HepG2 (cell line): Measurements from ENCODE around the gene PLA2G4D. TPM values are rescaled to one million over a fixed set of nuclear protein-coding genes. Genes with fewer than 3 reads are reported as not detected.
A peak's percentile ranks its signal among the peaks of the same experiment; 100 is the strongest.

Experiments
- CCAR2 ChIP-seq: fragments of 200-400 bp; formaldehyde crosslinking; optimal IDR thresholded peaks from 2 replicates; pipeline ENCODE3; 2018; ENCODE audit warnings: low read depth, mild to moderate bottlenecking, low read length, moderate library complexity
- HOXA3 ChIP-seq: sonication (generic); formaldehyde crosslinking; IDR thresholded peaks from 2 replicates; pipeline ENCODE4 v1.5.0; 2020; ENCODE audit warnings: missing genetic modification reagents
- MLLT10 ChIP-seq: sonication (generic); formaldehyde crosslinking; IDR thresholded peaks from 2 replicates; pipeline ENCODE4 v1.4.0; 2020; ENCODE audit warnings: missing genetic modification reagents
- MNT ChIP-seq: fragments of 450-650 bp; IDR thresholded peaks from 2 replicates; pipeline ENCODE4 v1.6.1; 2016
- MTF2 ChIP-seq: sonication (generic); formaldehyde crosslinking; IDR thresholded peaks from 2 replicates; pipeline ENCODE4 v1.5.0; 2020; ENCODE audit warnings: missing genetic modification reagents, borderline replicate concordance
- MXD4 ChIP-seq: IDR thresholded peaks from 2 replicates; pipeline ENCODE4 v1.6.1; 2016; ENCODE audit warnings: mild to moderate bottlenecking, missing biosample characterization, missing genetic modification reagents
- PHF21A ChIP-seq: sonication (generic); formaldehyde crosslinking; IDR thresholded peaks from 2 replicates; pipeline ENCODE4 v1.5.0; 2020; ENCODE audit warnings: mild to moderate bottlenecking, missing genetic modification reagents
- PHF5A ChIP-seq: IDR thresholded peaks from one replicate; pipeline ENCODE4 v1.6.1; 2018; ENCODE audit warnings: low read depth, missing genetic modification reagents; ENCODE audit not compliant: unreplicated experiment
- POGK ChIP-seq: sonication (generic); formaldehyde crosslinking; conservative IDR thresholded peaks from 2 replicates; pipeline ENCODE4 v1.8.0; 2022; ENCODE audit warnings: mild to moderate bottlenecking, moderate library complexity, missing genetic modification reagents
- RARA ChIP-seq: IDR thresholded peaks from 2 replicates; pipeline ENCODE4 v1.6.1; 2016; ENCODE audit warnings: missing genetic modification reagents, missing compliant biosample characterization
- RXRB ChIP-seq: IDR thresholded peaks from 2 replicates; pipeline ENCODE4 v1.6.1; 2016; ENCODE audit warnings: borderline replicate concordance, missing genetic modification reagents, missing compliant biosample characterization
- SCMH1 ChIP-seq: sonication (generic); formaldehyde crosslinking; IDR thresholded peaks from 2 replicates; pipeline ENCODE4 v1.9.0; 2021; ENCODE audit warnings: missing genetic modification reagents, mild to moderate bottlenecking, borderline replicate concordance
- SMAD3 ChIP-seq: sonication (generic); formaldehyde crosslinking; IDR thresholded peaks from 2 replicates; pipeline ENCODE4 v1.4.0; 2020; ENCODE audit warnings: missing genetic modification reagents
- TCF7L2 ChIP-seq: IDR thresholded peaks from 2 replicates; pipeline ENCODE4 v1.6.1; 2011; ENCODE audit warnings: mild to moderate bottlenecking, low read depth, low read length, moderate library complexity
- XRCC5 ChIP-seq: fragments of 200-400 bp; formaldehyde crosslinking; optimal IDR thresholded peaks from 2 replicates; pipeline ENCODE3; 2017; ENCODE audit warnings: mild to moderate bottlenecking, low read length
- ZMYM4 ChIP-seq: sonication (generic); formaldehyde crosslinking; IDR thresholded peaks from 2 replicates; pipeline ENCODE4 v1.8.1; 2023; ENCODE audit warnings: mild to moderate bottlenecking, missing genetic modification reagents
- ZNF138 ChIP-seq: sonication (generic); formaldehyde crosslinking; IDR thresholded peaks from 2 replicates; pipeline ENCODE4 v1.5.0; 2020; ENCODE audit warnings: mild to moderate bottlenecking, low read depth, missing genetic modification reagents
- ZNF296 ChIP-seq: sonication (generic); formaldehyde crosslinking; conservative IDR thresholded peaks from 2 replicates; pipeline ENCODE4 v1.5.0; 2020; ENCODE audit warnings: mild to moderate bottlenecking, missing genetic modification reagents
- ZNF317 ChIP-seq: sonication (generic); formaldehyde crosslinking; IDR thresholded peaks from 2 replicates; pipeline ENCODE4 v1.5.0; 2020; ENCODE audit warnings: mild to moderate bottlenecking, missing genetic modification reagents
- ZNF432 ChIP-seq: sonication (generic); formaldehyde crosslinking; IDR thresholded peaks from 2 replicates; pipeline ENCODE4 v1.5.0; 2020; ENCODE audit warnings: missing genetic modification reagents, mild to moderate bottlenecking, borderline replicate concordance
- ZNF639 ChIP-seq: conservative IDR thresholded peaks from 2 replicates; pipeline ENCODE4 v1.6.1; 2018; ENCODE audit warnings: missing genetic modification reagents
- polyA plus RNA-seq, 8 experiments: library from polyadenylated mRNA; depleted of rRNA in 3 of 8; stranded (reverse) in 7 of 8; unstranded in 1 of 8; fragments of >200 nt; fragmentation: Illumina TruSeq in 4 of 8; extraction: Trizol in 4 of 8; gene quantifications; 2 replicates each; pipeline versions ENCODE4 v1.2.1 to v1.2.3, GENCODE V29; 2011 to 2016; ENCODE audit warnings: low read depth in 4 of 8, missing spikeins in 1 of 8, mixed read lengths in 1 of 8; ENCODE audit not compliant: insufficient read depth in 1 of 8
- total RNA-seq, 5 experiments: library from RNA; depleted of rRNA; stranded (reverse); fragments of >200 nt; fragmentation: Illumina TruSeq; extraction: Trizol; gene quantifications; 2 replicates each; pipeline ENCODE4 v1.2.3, GENCODE V29; 2016; ENCODE audit warnings: low read depth in 1 of 5
- TF ChIP-seq, protein P1 (sequence below): IDR thresholded peaks from 2 replicates; pipeline ENCODE4 v1.6.1; 2012; ENCODE audit warnings: low read length, improper control_type of control experiment

Gene PLA2G4D
- total and polyA plus RNA-seq, 2 of the 13 experiments (the other 11 are each of a cell fraction or from before 2014, with no cell fraction given), result 0.04 to 0.21 TPM

DNA sequence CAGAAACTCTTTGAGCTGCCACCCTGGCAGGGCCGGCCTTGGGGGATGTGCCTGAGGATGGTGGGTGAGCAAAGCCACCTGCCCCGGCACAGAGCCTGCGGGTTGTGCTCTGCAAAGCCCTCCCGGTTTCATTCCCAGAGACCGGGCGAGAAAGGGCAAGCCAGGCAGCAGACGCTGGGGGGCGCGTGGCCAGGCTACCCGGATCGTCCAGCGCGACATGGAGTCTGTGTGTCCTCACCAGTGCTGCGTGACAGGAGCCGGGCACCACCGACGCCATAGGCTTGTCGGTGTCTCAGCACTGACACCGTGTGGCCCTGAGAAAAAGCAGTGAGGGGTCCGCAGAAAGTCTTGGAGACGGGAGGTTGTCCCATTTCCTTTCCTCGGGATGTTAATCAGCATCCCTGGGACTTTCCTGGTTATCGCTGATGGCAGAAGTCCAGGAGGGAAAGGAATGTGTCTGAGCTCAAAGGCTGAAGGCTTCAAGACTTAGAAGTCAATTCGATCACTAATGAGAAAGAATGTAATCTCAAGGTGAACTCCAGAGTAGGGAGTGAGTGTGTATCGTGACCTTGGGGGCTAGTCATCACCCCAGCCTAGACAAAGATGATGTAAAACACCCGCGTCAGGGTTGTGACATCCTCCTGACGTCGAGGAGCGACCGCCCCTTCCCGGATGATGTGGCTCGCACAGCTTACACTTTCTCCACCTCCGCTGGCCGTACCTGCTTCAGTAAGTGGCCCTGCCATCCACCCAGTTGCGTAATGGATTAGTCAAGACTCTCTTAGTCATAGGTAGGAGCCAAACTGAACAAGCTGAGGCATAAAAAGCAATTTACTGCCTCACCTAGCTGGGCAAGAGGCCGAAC, 37.2 kb downstream of the PLA2G4D start (continued):
- TF ChIP-seq, protein P1, sequence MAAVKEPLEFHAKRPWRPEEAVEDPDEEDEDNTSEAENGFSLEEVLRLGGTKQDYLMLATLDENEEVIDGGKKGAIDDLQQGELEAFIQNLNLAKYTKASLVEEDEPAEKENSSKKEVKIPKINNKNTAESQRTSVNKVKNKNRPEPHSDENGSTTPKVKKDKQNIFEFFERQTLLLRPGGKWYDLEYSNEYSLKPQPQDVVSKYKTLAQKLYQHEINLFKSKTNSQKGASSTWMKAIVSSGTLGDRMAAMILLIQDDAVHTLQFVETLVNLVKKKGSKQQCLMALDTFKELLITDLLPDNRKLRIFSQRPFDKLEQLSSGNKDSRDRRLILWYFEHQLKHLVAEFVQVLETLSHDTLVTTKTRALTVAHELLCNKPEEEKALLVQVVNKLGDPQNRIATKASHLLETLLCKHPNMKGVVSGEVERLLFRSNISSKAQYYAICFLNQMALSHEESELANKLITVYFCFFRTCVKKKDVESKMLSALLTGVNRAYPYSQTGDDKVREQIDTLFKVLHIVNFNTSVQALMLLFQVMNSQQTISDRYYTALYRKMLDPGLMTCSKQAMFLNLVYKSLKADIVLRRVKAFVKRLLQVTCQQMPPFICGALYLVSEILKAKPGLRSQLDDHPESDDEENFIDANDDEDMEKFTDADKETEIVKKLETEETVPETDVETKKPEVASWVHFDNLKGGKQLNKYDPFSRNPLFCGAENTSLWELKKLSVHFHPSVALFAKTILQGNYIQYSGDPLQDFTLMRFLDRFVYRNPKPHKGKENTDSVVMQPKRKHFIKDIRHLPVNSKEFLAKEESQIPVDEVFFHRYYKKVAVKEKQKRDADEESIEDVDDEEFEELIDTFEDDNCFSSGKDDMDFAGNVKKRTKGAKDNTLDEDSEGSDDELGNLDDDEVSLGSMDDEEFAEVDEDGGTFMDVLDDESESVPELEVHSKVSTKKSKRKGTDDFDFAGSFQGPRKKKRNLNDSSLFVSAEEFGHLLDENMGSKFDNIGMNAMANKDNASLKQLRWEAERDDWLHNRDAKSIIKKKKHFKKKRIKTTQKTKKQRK, result no peak
- TF ChIP-seq ZNF138 (CRISPR knock-in tag) (no peak), PHF5A (no peak), HOXA3 (CRISPR knock-in tag) (peak; percentile 86), TCF7L2 (no peak), SCMH1 (CRISPR knock-in tag) (no peak), MTF2 (0 out of 2 replicates have a peak, but pooled peaks have one; percentile 74), ZNF639 (CRISPR knock-in tag) (no peak), MNT (no peak), ZNF296 (CRISPR knock-in tag) (no peak), RARA (CRISPR knock-in tag) (no peak), POGK (CRISPR knock-in tag) (peak; percentile 82; the same call in 1 of the 2 replicates), SMAD3 (CRISPR knock-in tag) (peak; percentile 57; the same call in 1 of the 2 replicates), MLLT10 (CRISPR knock-in tag) (no peak), ZNF317 (0 out of 2 replicates have a peak, but pooled peaks have one; percentile 28), CCAR2 (no peak), ZNF432 (CRISPR knock-in tag) (no peak), ZMYM4 (peak; percentile 28; the same call in 1 of the 2 replicates), XRCC5 (peak; percentile 92), MXD4 (CRISPR knock-in tag) (peak; percentile 64; the same call in 1 of the 2 replicates), PHF21A (CRISPR knock-in tag) (no peak; the same call in 1 of the 2 replicates), RXRB (CRISPR knock-in tag) (0 out of 2 replicates have a peak, but pooled peaks have one; percentile 15)
